GM12878 (cell line): ENCODE measurements around the gene ATP5PB. TPM values are rescaled to one million over a fixed set of nuclear protein-coding genes. Genes with fewer than 3 reads are reported as not detected.

ENCODE experiments used
- ATAC-seq: fragments of 200-7000 bp; cut with Tn5 transposase; 3 replicates; pipeline ENCODE4 v1.9.1; 2020; ENCODE audit warnings: mild to moderate bottlenecking, moderate library complexity
- BruUV-seq: library from RNA; stranded (reverse); fragments of 400-500 nt; replicated peaks from 2 replicates; lab custom pipeline; 2021; lab: Mats Ljungman, UMichigan
- CTCF ChIA-PET: fragments of 300-600 bp; sonication (Branson Sonifier 250); formaldehyde crosslinking; extraction: SDS; loops from one replicate; lab custom pipeline; 2021; ENCODE audit warnings: inconsistent platforms; lab: Yijun Ruan, JAX
- POLR2A ChIA-PET: fragments of 350-600 bp; formaldehyde crosslinking; extraction: SDS; loops from one replicate; lab custom pipeline; 2021; ENCODE audit warnings: inconsistent platforms; lab: Charles Lee
- RAD21 ChIA-PET: fragments of 300-600 bp; sonication (Branson Sonifier 250); formaldehyde crosslinking; loops from one replicate; lab custom pipeline; 2023; ENCODE audit warnings: antibody characterized with exemption; ENCODE audit not compliant: unreplicated experiment; lab: Charles Lee
- SMC1A ChIA-PET: fragments of 300-600 bp; sonication (Branson Sonifier 250); formaldehyde crosslinking; loops from one replicate; lab custom pipeline; 2023; ENCODE audit not compliant: unreplicated experiment, uncharacterized antibody; lab: Charles Lee
- DNase-seq: peaks from one replicate; pipeline ENCODE4 v3.0.0-alpha.2; 2011; ENCODE audit warnings: low read depth, low spot score
- FAIRE-seq: peaks from 3 replicates; lab custom pipeline; 2011; peaks lifted over from hg19 to GRCh38; lab: Jason Lieb, UNC
- H2AFZ ChIP-seq: 2 replicates; pipeline ENCODE4 v1.6.0; 2011; ENCODE audit warnings: low read depth, low read length, control low read depth; ENCODE audit not compliant: control insufficient read depth
- H3K27ac ChIP-seq: 2 replicates; pipeline ENCODE4 v1.5.1; 2011; ENCODE audit warnings: control low read depth; ENCODE audit not compliant: control insufficient read depth, insufficient read depth
- H3K27me3 ChIP-seq, 2 experiments: replicated peaks in 1 of 2; 2 replicates each; pipeline versions ENCODE4 v1.6.0 to v1.6.1; 2011; ENCODE audit warnings: low read length in 1 of 2; ENCODE audit not compliant: control insufficient read depth in 2 of 2, insufficient read depth in 2 of 2
- H3K36me3 ChIP-seq, 2 experiments: 2 replicates each; pipeline ENCODE4 v1.5.1; 2011; ENCODE audit warnings: low read length in 1 of 2; ENCODE audit not compliant: control insufficient read depth in 2 of 2, insufficient read depth in 2 of 2
- H3K4me1 ChIP-seq: 2 replicates; pipeline ENCODE4 v1.6.1; 2011; ENCODE audit warnings: mild to moderate bottlenecking, low read length, moderate library complexity, mixed read lengths; ENCODE audit not compliant: control insufficient read depth, insufficient read depth
- H3K4me2 ChIP-seq: 2 replicates; pipeline ENCODE4 v1.6.0; 2011; ENCODE audit warnings: control low read depth; ENCODE audit not compliant: control insufficient read depth, insufficient read depth
- H3K4me3 ChIP-seq: fragments of 200-600 bp; sonication (generic); 2 replicates; pipeline ENCODE4 v1.5.1; 2016
- H3K79me2 ChIP-seq: 2 replicates; pipeline ENCODE4 v1.6.0; 2011; ENCODE audit warnings: low read length; ENCODE audit not compliant: control insufficient read depth, insufficient read depth
- H3K9ac ChIP-seq: 2 replicates; pipeline ENCODE4 v1.8.0; 2011; ENCODE audit warnings: low read length, control low read depth, mixed read lengths; ENCODE audit not compliant: control insufficient read depth, insufficient read depth
- H3K9me3 ChIP-seq: replicated peaks from 3 replicates; pipeline ENCODE4 v1.5.1; 2011; ENCODE audit warnings: mild to moderate bottlenecking, low read length; ENCODE audit not compliant: control insufficient read depth, insufficient read depth
- H4K20me1 ChIP-seq: 2 replicates; pipeline ENCODE4 v1.6.0; 2011; ENCODE audit not compliant: control insufficient read depth, insufficient read depth
- CREM ChIP-seq: IDR thresholded peaks from 2 replicates; pipeline ENCODE4 v1.6.1; 2014; ENCODE audit warnings: antibody characterized with exemption, low read depth
- EGR1 ChIP-seq, 2 experiments: IDR thresholded peaks; 1 replicate in 1 of 2; 2 replicates in 1 of 2; pipeline ENCODE4 v1.6.1; 2011 to 2012; ENCODE audit warnings: low read depth in 2 of 2, low read length in 2 of 2, borderline replicate concordance in 1 of 2, mild to moderate bottlenecking in 1 of 2, moderate library complexity in 1 of 2
- MEF2B ChIP-seq: fragments of 450-650 bp; IDR thresholded peaks from 2 replicates; pipeline ENCODE4 v1.6.1; 2018; ENCODE audit warnings: mild to moderate bottlenecking, moderate library complexity; ENCODE audit not compliant: partially characterized antibody, poor library complexity, severe bottlenecking
- NRF1 ChIP-seq: conservative IDR thresholded peaks from 2 replicates; pipeline ENCODE4 v1.6.1; 2011; ENCODE audit warnings: mild to moderate bottlenecking, low read depth, low read length, improper control_type of control experiment
- ZBED1 ChIP-seq: IDR thresholded peaks from 2 replicates; pipeline ENCODE4 v1.6.1; 2016; ENCODE audit warnings: borderline replicate concordance
- in situ Hi-C: fragments of 300-500 bp; cut with MboI; formaldehyde crosslinking; loops from 9 replicates; pipeline ENCODE4 v1.14.3; 2018; ENCODE audit warnings: mixed read lengths
- intact Hi-C: fragments of 100-400 bp; cut with micrococcal nuclease; formaldehyde crosslinking; loops from one replicate; pipeline ENCODE4 v1.14.2; 2022; ENCODE audit not compliant: unreplicated experiment
- polyA plus RNA-seq, 11 experiments: library from polyadenylated mRNA; depleted of rRNA in 4 of 11; unstranded in 6 of 11; stranded (reverse) in 5 of 11; fragments of >200 nt; fragmentation: Nextera tagmentation in 4 of 11; fragmentation: Illumina TruSeq in 1 of 11; extraction: Ambion mirVana in 4 of 11; extraction: Trizol in 1 of 11; gene quantifications; 1 replicate in 1 of 11; 2 replicates in 10 of 11; pipeline versions ENCODE4 v1.2.1 to v1.2.3, GENCODE V29; 2011 to 2016; ENCODE audit warnings: inconsistent platforms in 2 of 11, missing spikeins in 2 of 11, low read depth in 1 of 11
- total RNA-seq, 4 experiments: library from RNA; depleted of rRNA in 3 of 4; stranded (reverse); fragments of >200 nt in 3 of 4; fragmentation: Illumina TruSeq in 1 of 4; extraction: Trizol in 1 of 4; gene quantifications; 2 replicates each; pipeline versions ENCODE4 v1.2.1 to v1.2.3, GENCODE V29; 2013 to 2021
- TF ChIP-seq, protein P1 (sequence below): fragments of 450-650 bp; IDR thresholded peaks from 2 replicates; pipeline ENCODE4 v1.6.1; 2017; ENCODE audit warnings: mild to moderate bottlenecking, moderate library complexity

ATP5PB gene
- total and polyA plus RNA-seq, 10 of the 15 experiments (the other 5 are each of a cell fraction or from before 2014, with no cell fraction given): 380 to 1,760 (median 677) TPM

DNA sequence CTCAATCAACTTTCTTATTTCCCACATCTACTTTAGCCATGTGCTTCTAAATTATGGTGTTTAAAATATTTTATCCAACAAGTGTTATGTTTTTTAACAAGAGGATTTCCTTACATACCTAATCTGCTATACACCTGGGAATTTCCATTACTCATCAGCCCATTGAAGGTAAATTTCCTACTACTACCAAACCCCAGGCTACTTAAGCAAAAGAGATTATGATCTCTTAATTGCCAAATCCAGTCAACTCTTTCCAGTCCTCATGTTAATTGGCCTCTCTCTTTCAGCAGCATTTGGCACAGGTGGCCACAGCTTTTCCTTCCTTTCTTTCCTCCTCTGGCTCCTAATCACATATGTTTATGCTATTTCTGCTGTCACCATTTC is 19.4 kb downstream of the ATP5PB start:
- H3K36me3 ChIP-seq: 0 out of 4 replicates have a peak, but pooled peaks cover 0 to 8% of the 10 kb centered on the region in 2 experiments
- H3K9me3 ChIP-seq: no peaks in the 10 kb centered on the region; the same call in 2 of the 3 replicates
- in situ Hi-C loops (no loop called here), intact Hi-C loops (loop anchor here (2.0 kb wide), 1 partner anchor 14 kb away; no protein-coding TSS in a partner anchor)
- H3K4me1 ChIP-seq: peaks cover 12% of the 10 kb centered on the region
- no TSS peak for BruUV-seq
- FAIRE-seq (no peak), DNase-seq (no peak), ATAC-seq (no peak)
- no peak overlapping the region for H3K27ac ChIP-seq
- no peak overlapping the region for H3K4me2 ChIP-seq
- TF ChIP-seq NRF1 (no peak), ZBED1 (no peak), CREM (no peak), MEF2B (no peak), EGR1 (IDR thresholded peaks at IDR 0.05; ENCODE audit: borderline replicate concordance in 1 of 2, low read depth in 2 of 2, low read length in 2 of 2) (no peak)
- TF ChIP-seq, protein P1, sequence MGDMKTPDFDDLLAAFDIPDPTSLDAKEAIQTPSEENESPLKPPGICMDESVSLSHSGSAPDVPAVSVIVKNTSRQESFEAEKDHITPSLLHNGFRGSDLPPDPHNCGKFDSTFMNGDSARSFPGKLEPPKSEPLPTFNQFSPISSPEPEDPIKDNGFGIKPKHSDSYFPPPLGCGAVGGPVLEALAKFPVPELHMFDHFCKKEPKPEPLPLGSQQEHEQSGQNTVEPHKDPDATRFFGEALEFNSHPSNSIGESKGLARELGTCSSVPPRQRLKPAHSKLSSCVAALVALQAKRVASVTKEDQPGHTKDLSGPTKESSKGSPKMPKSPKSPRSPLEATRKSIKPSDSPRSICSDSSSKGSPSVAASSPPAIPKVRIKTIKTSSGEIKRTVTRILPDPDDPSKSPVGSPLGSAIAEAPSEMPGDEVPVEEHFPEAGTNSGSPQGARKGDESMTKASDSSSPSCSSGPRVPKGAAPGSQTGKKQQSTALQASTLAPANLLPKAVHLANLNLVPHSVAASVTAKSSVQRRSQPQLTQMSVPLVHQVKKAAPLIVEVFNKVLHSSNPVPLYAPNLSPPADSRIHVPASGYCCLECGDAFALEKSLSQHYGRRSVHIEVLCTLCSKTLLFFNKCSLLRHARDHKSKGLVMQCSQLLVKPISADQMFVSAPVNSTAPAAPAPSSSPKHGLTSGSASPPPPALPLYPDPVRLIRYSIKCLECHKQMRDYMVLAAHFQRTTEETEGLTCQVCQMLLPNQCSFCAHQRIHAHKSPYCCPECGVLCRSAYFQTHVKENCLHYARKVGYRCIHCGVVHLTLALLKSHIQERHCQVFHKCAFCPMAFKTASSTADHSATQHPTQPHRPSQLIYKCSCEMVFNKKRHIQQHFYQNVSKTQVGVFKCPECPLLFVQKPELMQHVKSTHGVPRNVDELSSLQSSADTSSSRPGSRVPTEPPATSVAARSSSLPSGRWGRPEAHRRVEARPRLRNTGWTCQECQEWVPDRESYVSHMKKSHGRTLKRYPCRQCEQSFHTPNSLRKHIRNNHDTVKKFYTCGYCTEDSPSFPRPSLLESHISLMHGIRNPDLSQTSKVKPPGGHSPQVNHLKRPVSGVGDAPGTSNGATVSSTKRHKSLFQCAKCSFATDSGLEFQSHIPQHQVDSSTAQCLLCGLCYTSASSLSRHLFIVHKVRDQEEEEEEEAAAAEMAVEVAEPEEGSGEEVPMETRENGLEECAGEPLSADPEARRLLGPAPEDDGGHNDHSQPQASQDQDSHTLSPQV: no peak
- POLR2A ChIA-PET: interaction anchor here (1.1 kb wide), 2 partner anchors 11 to 39 kb away, joined by 3 read pairs; no protein-coding TSS in a partner anchor
- H4K20me1 ChIP-seq: no peaks in the 10 kb centered on the region
- H3K27me3 ChIP-seq: no peaks in the 10 kb centered on the region
- no peak overlapping the region for H2AFZ ChIP-seq
- H3K9ac ChIP-seq: no peak overlapping the region
- no peak overlapping the region for H3K4me3 ChIP-seq
- SMC1A ChIA-PET: no interaction called here
- RAD21 ChIA-PET: no interaction called here
- CTCF ChIA-PET: interaction anchor here (1.5 to 2.1 kb wide), 2 partner anchors 12 to 39 kb away, joined by 5 to 6 read pairs; no protein-coding TSS in a partner anchor
- H3K79me2 ChIP-seq: no peaks in the 10 kb centered on the region
